Placental pericyte (primary cell): ENCODE measurements around the gene GPR25. TPM values are rescaled to one million over a fixed set of nuclear protein-coding genes. Genes with fewer than 3 reads are reported as not detected.

Experiments
- total RNA-seq: library from RNA; depleted of rRNA; stranded (reverse); fragments of >200 nt; gene quantifications from 2 replicates; pipeline ENCODE4 v1.2.3, GENCODE V29; 2012

Gene GPR25, protein sequence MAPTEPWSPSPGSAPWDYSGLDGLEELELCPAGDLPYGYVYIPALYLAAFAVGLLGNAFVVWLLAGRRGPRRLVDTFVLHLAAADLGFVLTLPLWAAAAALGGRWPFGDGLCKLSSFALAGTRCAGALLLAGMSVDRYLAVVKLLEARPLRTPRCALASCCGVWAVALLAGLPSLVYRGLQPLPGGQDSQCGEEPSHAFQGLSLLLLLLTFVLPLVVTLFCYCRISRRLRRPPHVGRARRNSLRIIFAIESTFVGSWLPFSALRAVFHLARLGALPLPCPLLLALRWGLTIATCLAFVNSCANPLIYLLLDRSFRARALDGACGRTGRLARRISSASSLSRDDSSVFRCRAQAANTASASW
- not detected in 2 replicates for total RNA-seq

DNA sequence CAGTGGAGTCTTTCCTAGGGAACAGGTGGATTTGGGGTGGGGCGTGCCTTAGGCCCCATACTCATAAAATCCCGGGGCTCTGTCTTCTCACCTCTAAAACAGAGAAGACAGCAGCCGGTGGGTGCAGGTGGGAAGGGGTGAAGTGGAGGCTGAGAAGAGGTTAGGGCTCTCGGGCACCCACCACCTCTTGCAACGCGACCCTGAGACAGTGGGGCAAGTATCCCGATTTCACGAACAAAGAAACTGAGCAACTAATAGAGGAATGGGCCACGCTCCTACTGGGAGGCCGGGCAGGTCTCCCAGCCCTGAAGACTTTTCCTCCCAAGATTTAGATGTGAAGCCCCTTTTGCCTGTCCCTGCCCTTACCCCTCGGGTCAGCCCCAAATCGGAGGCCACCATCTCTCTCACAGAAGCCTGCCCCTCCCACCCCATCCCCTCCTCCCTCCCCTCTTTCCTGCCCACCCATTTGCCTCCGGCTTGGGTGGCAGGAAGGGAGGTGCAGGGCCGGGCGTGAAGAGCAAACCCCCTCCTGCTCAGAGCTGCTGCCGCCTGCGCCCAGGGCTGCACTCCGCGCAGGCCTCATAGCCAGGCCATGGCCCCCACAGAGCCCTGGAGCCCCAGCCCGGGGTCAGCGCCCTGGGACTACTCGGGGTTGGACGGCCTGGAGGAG lies at the start of gene GPR25:
Gene GPR25, plus strand, starts transcription at position 536 of the 670 bp plus-strand sequence. Its CDS starts 57 bp downstream, at position 593.

GRCh38 chr1:200894712-200895442 lies 22.1 kb downstream of the GPR25 start, which contains the start of gene INAVA:
Gene INAVA (plus strand): TSS chr1:200894900. CDS start chr1:200898401, 3,501 bp downstream.

Other genes with a start within 250 kb of the GPR25 start
- 14.9 and 17.9 TPM in 2 replicates for gene DDX59, start 203.1 kb upstream of the GPR25 start, total RNA-seq
- 35.9 and 44.5 TPM in 2 replicates for gene CAMSAP2, start 134.1 kb upstream of the GPR25 start, total RNA-seq
- 0.14 and 0.44 TPM in 2 replicates for gene INAVA, start 21.9 kb downstream of the GPR25 start, total RNA-seq
- 0.22 and 0.29 TPM in 2 replicates for gene KIF21B, start 150.7 kb downstream of the GPR25 start, total RNA-seq
- not detected in 2 replicates for gene CACNA1S, start 239.4 kb downstream of the GPR25 start, total RNA-seq